GM13977 (cell line): ENCODE results near the gene NKD1.

ENCODE experiments used
- DNase-seq: peaks from one replicate; pipeline ENCODE4 v3.0.0; 2012; ENCODE audit warnings: low spot score
- in situ Hi-C: fragments of 300-500 bp; cut with MboI; formaldehyde crosslinking; loops from one replicate; pipeline ENCODE4 v1.12.0; 2022; ENCODE audit warnings: low sequenced_read_pairs, low pct_unique_long_range_greater_than_20kb, mixed read lengths, inconsistent platforms; ENCODE audit not compliant: unreplicated experiment
- TF ChIP-seq, protein P1 (sequence below): IDR thresholded peaks from 2 replicates; pipeline ENCODE4 v1.5.1; 2012; ENCODE audit warnings: mild to moderate bottlenecking, control low read depth; ENCODE audit not compliant: insufficient read depth; ENCODE audit errors: extremely low read depth, missing control alignments

Gene NKD1

GRCh38 chr16:50531359-50531758, 16.8 kb upstream of the NKD1 start:
- DNase-seq, result no peak
- in situ Hi-C loops, result no loop called here
- TF ChIP-seq, protein P1, sequence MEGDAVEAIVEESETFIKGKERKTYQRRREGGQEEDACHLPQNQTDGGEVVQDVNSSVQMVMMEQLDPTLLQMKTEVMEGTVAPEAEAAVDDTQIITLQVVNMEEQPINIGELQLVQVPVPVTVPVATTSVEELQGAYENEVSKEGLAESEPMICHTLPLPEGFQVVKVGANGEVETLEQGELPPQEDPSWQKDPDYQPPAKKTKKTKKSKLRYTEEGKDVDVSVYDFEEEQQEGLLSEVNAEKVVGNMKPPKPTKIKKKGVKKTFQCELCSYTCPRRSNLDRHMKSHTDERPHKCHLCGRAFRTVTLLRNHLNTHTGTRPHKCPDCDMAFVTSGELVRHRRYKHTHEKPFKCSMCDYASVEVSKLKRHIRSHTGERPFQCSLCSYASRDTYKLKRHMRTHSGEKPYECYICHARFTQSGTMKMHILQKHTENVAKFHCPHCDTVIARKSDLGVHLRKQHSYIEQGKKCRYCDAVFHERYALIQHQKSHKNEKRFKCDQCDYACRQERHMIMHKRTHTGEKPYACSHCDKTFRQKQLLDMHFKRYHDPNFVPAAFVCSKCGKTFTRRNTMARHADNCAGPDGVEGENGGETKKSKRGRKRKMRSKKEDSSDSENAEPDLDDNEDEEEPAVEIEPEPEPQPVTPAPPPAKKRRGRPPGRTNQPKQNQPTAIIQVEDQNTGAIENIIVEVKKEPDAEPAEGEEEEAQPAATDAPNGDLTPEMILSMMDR, result no peak

GRCh38 chr16:50531901-50532300, 16.3 kb upstream of the NKD1 start:
- TF ChIP-seq, protein P1, result no peak
- in situ Hi-C loops, result no loop called here

GRCh38 chr16:50532576-50532975, 15.6 kb upstream of the NKD1 start:
- TF ChIP-seq, protein P1, result no peak
- DNase-seq, result no peak
- in situ Hi-C loops, result no loop called here

More at GRCh38 chr16:50531901-50532300, 16.3 kb upstream of the NKD1 start:
- no peak for DNase-seq

DNA sequence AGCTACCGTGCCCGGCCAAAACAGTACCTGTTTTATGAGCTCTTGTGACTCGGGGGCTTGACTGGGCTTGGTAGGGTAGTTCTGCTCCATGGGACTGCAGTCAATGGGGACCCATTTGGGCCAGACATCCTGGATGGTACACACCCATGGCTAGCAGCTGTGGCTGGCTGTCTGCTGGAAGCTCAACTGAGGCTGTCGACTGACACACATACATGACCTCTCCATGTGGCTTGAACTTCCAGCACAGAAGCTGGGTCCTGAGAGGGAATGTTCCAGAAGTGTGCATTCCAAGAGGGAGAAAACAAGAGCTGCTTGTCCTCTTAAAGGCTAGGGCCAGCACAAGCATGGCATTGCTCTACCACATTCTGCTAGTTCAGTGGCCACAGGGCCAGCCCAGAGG, 14.9 kb upstream of the NKD1 start:
- no peak for DNase-seq
- in situ Hi-C loops, result no loop called here

DNA sequence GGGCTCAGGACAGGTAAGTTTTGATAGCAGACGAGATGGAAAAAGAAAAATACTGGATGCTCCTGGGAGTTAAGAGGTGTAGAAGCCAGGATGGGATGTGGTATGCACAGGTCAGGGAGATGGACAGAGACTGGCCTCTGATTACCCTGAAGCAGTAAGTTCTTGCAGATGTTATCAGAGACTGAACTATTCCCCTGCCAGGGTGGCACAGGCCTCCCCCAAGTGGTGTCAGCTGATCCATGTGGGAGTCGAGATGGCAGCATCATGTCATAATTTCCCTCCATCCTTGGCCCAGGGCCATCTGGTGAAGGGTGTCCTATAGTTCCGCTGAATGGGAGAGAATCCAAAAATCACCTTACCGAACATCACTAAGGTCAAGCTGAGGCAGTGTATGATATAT, 14.1 kb upstream of the NKD1 start:
- no peak for DNase-seq
- TF ChIP-seq, protein P1, result no peak
- in situ Hi-C loops, result no loop called here

More for the DNA sequence above, 14.9 kb upstream of the NKD1 start:
- TF ChIP-seq, protein P1, result no peak

DNA sequence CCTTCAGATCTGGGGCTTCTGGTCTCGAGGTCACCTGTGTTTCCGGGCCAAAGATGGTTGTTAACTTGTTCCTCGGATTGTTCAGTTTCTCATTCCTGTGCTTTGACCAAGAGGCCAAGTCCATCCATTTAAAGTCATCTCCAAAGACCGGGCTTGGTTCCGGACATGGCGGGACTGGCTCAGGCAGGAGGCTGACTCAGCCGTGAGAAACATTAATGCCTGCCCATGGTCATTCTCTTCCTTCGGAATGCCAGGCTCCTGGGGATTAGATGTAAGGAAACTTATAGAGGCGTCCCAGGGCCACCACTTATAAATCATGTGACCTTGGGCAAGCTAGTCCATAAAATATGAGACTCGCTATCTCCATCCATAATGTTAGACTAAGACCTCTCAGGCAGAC, 13.6 kb upstream of the NKD1 start:
- in situ Hi-C loops, result no loop called here
- TF ChIP-seq, protein P1, result no peak
- DNase-seq, result no peak

- DNase-seq, result no peak
- in situ Hi-C loops, result no loop called here
- TF ChIP-seq, protein P1, result no peak
Observed at GRCh38 chr16:50534958-50535357, 13.2 kb upstream of the NKD1 start.
